Kidney (tissue), 14 donors: Measurements from ENCODE around the gene TLCD4. TPM values are rescaled to one million over a fixed set of nuclear protein-coding genes. Genes with fewer than 3 reads are reported as not detected.

Experiments used
- DNase-seq, 5 donors: peaks; one replicate each; pipeline ENCODE4 v3.0.0-alpha.2; 2013 to 2020
- FAIRE-seq: peaks from 2 replicates; lab custom pipeline; 2012; peaks lifted over from hg19 to GRCh38; lab: Jason Lieb, UNC
- H3K27ac ChIP-seq, 2 donors: one replicate each; pipeline ENCODE4 v1.7.0; 2013; ENCODE audit warnings: low read depth in 2 of 2, low read length in 2 of 2, inconsistent platforms in 1 of 2
- H3K27me3 ChIP-seq: one replicate; pipeline ENCODE4 v1.7.1; 2013; ENCODE audit warnings: low read length, inconsistent platforms; ENCODE audit not compliant: control insufficient read depth, insufficient read depth
- H3K36me3 ChIP-seq, 3 donors: one replicate each; pipeline versions ENCODE4 v1.7.0 to v1.7.1; 2013; ENCODE audit warnings: low read length in 3 of 3, control low read depth in 1 of 3, inconsistent platforms in 1 of 3; ENCODE audit not compliant: insufficient read depth in 3 of 3, control insufficient read depth in 2 of 3
- H3K4me1 ChIP-seq, 3 donors: one replicate each; pipeline versions ENCODE4 v1.7.0 to v1.7.1; 2013; ENCODE audit warnings: low read length in 3 of 3, inconsistent platforms in 1 of 3, low read depth in 1 of 3; ENCODE audit not compliant: control insufficient read depth in 2 of 3, insufficient read depth in 2 of 3
- H3K4me3 ChIP-seq, 3 donors: one replicate each; pipeline versions ENCODE4 v1.7.0 to v1.8.1; 2013; ENCODE audit warnings: low read length in 3 of 3, control low read depth in 1 of 3, inconsistent platforms in 1 of 3
- H3K9ac ChIP-seq, 3 donors: one replicate each; pipeline versions ENCODE4 v1.7.0 to v1.7.1; 2013; ENCODE audit warnings: low read length in 3 of 3, control low read depth in 1 of 3, inconsistent platforms in 1 of 3
- H3K9me3 ChIP-seq, 3 donors: one replicate each; pipeline versions ENCODE4 v1.7.0 to v1.7.1; 2013; ENCODE audit warnings: low read length in 3 of 3, control low read depth in 1 of 3, inconsistent platforms in 1 of 3; ENCODE audit not compliant: control insufficient read depth in 2 of 3, insufficient read depth in 1 of 3
- CTCF ChIP-seq: IDR thresholded peaks from 3 replicates; pipeline ENCODE4 v1.5.1; 2012; ENCODE audit warnings: mild to moderate bottlenecking, moderate library complexity, borderline replicate concordance; ENCODE audit not compliant: insufficient read depth; ENCODE audit errors: extremely low read depth
- intact Hi-C: fragments of 100-400 bp; cut with DNase I; formaldehyde crosslinking; loops from one replicate; pipeline ENCODE4 v1.11.1; 2022
- polyA plus RNA-seq: library from polyadenylated mRNA; stranded (reverse); fragments of 350-450 nt; fragmentation: Illumina TruSeq; extraction: RNeasy Lipid Tissue Mini Kit (QIAGEN cat#74804); gene quantifications from one replicate; pipeline ENCODE4 v1.2.3, GENCODE V29; 2014; ENCODE audit warnings: low read depth, low replicate concordance; ENCODE audit not compliant: insufficient read depth
- total RNA-seq: library from RNA; stranded (reverse); fragmentation: NEBNext Ultra II Directional; extraction: Animal tissue kit (Norgen Biotek cat#: 25700); gene quantifications from one replicate; pipeline ENCODE4 v1.2.1, GENCODE V29; 2021
- donor health status: control.
- donor health status: control.
- donor health status: control.
- donor health status: control.
- donor health status: control.
- donor health status: DM: yes; HTN: yes; CAD: no.
- donor health status: Normal renal cell carcinoma (clear cell type).

Gene TLCD4
- total and polyA plus RNA-seq, 2 donors from 2014 or later: 2.4 to 7.1 TPM

- Histone ChIP-seq H3K9me3 (no peaks in the 10 kb centered on the region), H3K9ac (no peak overlapping the region), H3K27me3 (no peaks in the 10 kb centered on the region), H3K36me3 (no peaks in the 10 kb centered on the region), H3K27ac (no peak overlapping the region), H3K4me1 (no peaks in the 10 kb centered on the region), H3K4me3 (no peak overlapping the region)
- intact Hi-C loops: no loop called here
- FAIRE-seq: no peak
- no peak for TF ChIP-seq CTCF
- DNase-seq: no peak
Observed at GRCh38 chr1:95097426-95097825, 19.7 kb upstream of the TLCD4 start.

DNA sequence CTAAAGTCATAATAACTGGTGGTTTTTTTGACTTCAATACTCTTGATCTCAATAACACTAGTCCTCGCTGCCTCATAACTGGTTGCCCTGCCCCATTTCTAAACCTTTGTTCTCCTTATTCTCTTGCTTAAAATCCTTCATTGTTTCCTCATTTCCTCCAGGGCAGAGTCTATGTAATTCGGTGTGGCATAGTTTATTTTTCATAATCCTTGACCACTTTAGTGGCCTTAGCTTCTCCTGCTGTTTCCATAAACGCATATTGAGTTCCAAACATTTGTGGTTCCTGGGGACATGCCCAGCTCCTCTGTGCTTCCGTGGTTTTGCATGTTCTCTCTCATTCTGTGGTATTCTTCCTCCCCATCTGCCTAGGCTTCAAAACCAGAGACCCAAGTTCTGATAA, 19.0 kb upstream of the TLCD4 start:
- intact Hi-C loops: no loop called here
- H3K9ac ChIP-seq: no peak overlapping the region
- no peaks in the 10 kb centered on the region for H3K4me1 ChIP-seq
- no peaks in the 10 kb centered on the region for H3K36me3 ChIP-seq
- DNase-seq: no peak
- no peaks in the 10 kb centered on the region for H3K27me3 ChIP-seq
- TF ChIP-seq CTCF: no peak
- H3K27ac ChIP-seq: no peak overlapping the region
- H3K9me3 ChIP-seq: no peaks in the 10 kb centered on the region
- no peak overlapping the region for H3K4me3 ChIP-seq
- no peak for FAIRE-seq

DNA sequence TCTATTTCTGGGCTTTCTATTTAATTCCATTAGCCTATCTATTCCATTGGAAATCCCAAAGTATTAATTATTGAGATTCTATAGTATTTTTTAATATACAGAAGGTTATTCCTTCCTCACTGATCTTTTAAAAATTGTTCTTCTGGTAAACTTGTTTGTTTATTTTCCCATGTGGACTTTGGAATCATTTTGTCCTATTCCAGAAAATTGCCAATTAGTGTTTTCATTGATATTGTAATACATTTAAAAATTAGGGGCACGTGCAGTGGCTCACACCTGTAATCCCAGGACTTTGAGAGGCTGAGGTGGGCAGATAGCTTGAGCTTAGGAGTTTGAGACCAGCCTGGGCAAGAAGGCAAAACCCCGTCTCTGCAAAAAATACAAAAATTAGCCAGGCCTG, 8.4 kb upstream of the TLCD4 start:
- Histone ChIP-seq H3K27ac (no peak overlapping the region), H3K4me1 (no peaks in the 10 kb centered on the region), H3K4me3 (no peak overlapping the region), H3K9ac (no peak overlapping the region), H3K27me3 (no peaks in the 10 kb centered on the region), H3K36me3 (no peaks in the 10 kb centered on the region), H3K9me3 (no peaks in the 10 kb centered on the region)
- intact Hi-C loops: no loop called here
- DNase-seq (no peak), FAIRE-seq (no peak)
- no peak for TF ChIP-seq CTCF

DNA sequence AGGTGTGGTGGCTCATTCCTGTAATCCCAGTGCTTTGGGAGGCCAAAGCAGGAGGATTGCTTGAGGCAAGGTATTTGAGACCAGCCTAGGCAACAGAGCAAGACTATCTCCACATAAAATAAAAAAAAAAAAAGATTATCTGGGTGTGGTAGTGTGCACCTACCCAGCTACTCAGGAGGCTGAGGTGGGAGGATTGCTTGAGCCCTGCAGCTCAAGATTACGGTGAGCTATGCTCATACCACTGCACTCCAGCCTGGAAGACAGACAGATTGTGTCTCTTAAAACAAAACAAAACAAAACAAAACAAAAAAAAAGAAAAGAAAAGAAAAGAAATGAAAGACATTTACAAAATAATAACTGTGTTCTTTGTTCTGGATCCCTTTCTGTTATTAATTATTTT, 6.1 kb upstream of the TLCD4 start:
- no peak for TF ChIP-seq CTCF
- no peak for FAIRE-seq
- no peak for DNase-seq
- no peaks in the 10 kb centered on the region for H3K36me3 ChIP-seq
- no peak overlapping the region for H3K4me3 ChIP-seq
- H3K9me3 ChIP-seq: no peaks in the 10 kb centered on the region
- no peak overlapping the region for H3K9ac ChIP-seq
- H3K27me3 ChIP-seq: no peaks in the 10 kb centered on the region
- no peaks in the 10 kb centered on the region for H3K4me1 ChIP-seq
- intact Hi-C loops: no loop called here
- H3K27ac ChIP-seq: no peak overlapping the region
